NCI-H1694 treated with DMSO at 0.1 percent for 48 hours (cell line): Measurements from ENCODE around the gene ANXA3.

ENCODE experiments used
- DNase-seq: peaks from one replicate; lab custom pipeline; 2025; lab: John Stamatoyannopoulos, UW

ANXA3 gene

DNA sequence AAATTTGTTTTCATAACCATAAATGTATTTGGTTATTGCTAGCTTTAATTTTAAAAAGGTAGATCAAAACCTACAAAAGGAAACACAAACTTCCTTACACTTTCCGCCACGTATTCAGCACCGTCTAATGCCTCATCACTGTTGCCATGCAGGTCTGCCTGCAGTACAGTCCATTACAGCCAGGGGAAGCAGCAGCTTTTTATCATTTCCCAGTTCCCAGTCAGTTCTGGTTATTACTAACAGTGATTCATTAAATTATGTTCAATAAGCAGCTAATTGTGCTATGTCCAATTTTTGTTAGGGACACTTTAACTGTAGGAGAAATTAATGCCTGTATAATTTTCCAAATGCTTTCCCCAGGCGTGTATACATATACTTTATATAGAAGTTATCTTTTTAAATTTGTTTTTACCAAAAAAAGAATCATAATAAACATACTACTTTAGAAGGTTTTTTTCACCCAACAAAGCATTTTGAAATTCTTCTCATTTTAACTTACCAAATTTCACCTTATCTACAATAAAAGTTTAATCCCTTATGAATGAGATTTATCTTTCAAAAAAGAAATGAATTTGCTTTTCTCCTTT lies 93.3 kb downstream of the ANXA3 start:
- no peak for DNase-seq

DNA sequence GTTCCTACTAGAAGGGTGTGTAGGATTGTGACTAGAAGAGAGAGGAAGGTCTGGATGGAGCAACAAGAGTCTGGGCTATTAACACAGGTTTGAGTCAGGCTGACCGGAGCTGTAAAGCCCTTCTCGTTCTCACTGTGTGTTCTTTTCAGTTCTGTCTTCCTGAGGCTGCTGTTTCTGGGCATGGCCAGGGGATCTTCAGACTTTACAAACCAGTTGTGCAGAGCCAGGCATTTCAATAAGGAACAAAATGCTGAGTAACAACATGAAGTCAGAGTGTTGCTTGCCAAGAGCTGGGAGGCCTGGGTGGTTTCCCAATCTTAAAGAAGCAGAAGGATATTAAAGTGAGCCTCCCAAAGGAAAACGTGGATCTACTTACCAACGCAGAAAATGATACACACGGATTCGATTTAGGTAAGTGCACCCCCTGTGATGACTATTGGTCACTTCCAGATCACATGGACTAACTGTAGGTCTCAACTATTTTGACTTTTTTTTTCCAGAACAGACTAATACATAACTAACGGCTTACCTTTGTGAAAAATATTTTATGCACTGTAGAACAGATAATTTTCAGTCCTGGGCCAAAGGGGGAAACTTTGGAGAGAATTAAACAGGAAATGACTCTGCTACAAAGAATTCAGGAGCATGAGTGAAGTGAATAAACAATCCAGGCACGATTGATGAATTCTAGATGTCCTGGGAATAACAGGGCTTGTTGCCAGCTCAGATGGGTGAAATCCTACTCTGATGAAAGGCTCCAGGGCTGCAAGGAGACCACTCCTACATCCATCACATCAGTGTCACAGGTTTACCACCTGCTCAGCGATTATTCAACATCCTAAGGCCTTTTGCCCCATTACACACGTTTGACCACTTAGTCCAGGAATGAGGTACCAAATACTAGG lies 94.5 kb downstream of the ANXA3 start:
- no peak for DNase-seq

DNA sequence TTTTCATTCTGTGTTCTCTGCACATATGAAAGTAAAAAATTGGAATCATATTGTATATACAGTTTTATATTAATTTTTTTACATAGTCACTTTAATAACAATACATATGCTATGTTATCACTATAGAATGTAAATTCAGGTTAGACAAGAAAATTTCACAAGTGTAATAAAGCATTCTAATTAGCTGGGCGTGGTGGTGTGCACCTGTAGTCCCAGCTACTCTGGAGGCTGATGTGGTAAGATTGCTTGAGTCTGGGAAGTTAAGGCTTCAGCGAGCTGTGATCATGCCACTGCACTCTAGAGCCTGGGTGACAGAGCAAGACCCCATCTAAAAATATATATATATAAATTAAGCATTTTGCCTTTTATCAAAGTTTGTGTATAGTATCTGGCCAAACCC lies 95.7 kb downstream of the ANXA3 start:
- DNase-seq, result no peak

DNA sequence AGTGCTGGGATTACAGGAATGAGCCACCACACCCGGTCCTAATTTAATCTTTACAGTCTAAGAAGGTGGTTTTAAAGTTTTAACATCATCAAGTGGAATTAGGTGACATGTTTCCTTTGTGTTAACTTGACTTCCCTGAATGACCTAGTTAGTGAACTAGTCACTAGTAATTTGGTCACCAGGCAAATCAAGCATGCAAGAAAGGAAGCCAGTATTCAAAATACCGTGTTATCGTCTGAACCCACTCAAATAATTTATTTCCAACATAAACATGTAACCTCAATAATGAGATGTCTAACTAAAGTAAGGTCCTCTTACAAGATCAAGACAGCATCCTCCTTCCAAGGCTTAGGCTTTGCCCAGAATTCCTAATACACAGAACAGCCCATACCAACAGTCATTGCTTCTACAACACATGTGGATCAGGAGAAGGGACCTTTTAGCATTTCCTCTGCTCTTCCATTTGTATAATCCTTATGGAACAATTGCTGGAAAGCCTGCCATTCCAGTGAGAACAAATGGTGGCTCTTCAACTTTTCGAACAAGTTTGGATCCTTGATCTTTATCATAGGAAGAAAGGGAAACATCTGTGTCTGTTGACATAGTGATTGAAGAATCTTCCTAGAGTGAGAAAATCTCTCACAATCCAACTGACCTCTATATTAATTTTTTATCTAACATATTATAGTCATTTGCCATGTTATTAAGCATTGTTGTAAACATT lies 97.2 kb downstream of the ANXA3 start:
- DNase-seq, result no peak

DNA sequence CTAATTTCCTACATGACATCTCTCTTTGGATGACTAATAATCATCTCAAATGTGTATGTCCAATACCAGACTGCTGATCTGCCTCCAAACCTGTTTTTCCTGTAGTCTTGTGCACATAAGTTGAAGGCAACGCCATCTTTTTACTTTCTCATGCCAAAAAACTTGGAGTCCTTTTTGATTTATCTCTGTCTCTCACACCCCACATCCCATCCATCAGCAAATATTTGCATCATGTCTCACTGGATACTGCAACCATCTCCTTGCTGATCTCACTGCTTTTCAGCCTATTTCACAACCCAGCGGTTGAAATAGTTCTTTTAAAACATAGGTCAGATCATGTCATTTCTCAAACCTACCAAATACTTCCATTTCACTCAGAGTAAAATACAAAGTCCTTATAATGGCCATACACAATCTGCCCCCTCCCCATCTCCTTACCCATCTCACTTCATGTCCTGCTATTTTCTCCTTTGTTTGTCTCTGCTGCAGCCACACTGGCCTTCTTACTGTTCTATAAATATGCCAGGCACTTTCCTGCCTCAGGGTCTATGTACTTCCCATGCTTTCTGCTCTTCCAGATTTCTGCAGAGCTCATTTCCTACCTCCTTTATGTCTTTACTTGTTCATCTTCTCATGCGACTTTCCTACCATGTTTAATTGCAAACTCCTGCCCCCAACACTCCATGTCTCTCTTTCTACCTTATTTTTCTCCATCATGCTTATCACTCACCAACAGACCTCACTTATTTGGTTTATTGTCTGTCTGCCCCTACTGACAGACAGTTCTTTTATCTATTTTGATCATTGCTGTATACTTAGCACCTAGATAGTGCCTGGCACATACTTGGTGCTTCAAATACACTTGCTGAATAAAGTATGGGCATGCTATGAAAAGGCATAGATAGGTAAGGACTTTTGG lies 98.8 kb downstream of the ANXA3 start:
- no peak for DNase-seq

DNA sequence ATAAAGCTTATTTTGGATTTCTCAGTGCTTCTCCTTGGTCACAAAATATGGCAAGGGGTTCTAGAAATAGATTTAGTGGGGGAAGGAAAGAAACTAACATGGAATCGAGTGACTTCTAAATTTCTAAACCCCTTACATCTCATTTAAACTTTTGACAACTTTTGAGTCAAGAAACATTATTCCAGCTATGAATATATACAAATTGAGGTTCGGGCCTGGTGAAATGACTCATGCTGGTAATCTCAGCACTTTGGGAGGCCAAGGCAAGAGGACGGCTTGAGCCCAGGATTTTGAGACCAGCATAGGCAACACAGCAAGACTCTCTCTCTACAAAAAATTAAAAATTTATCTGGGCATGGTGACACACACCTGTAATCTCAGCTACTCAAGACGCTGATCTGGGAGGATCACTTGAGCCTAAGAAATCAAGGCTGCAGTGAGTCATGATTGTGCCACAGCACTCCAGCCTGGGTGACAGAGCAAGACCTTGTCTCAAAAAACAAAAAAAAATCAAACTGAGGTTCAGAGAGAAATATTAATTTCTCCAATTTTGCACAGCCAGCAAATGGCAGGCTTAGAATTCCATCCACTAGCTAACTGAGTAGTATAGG lies 99.8 kb downstream of the ANXA3 start:
- DNase-seq, result no peak

DNA sequence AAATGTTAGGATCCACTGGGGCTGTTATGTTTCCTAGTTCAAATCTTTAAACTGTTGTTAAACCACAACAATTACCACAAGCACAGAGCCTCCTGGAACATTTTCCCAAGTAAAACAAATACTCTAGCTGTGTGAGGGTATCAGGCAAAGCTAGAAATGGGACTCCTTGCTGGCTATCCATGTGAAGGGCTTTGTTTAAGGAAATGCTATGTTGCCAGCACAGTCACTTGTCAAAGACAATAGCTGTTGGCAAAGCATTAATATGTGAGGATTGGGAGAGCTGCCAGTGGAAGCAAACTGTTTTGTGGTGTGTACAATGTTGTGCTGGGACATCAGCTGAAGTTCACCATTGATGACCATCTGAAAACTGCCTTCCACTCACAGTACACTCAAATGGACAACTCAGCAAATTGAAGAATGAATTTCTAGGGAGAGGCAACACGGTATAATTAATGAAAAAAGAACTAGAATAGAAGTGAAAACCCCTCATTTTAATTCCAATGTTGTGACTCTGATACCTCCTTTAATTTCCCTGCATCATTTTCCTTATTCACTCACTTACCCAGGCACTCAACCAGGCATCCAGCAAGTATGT lies 100.8 kb downstream of the ANXA3 start:
- DNase-seq, result no peak

DNA sequence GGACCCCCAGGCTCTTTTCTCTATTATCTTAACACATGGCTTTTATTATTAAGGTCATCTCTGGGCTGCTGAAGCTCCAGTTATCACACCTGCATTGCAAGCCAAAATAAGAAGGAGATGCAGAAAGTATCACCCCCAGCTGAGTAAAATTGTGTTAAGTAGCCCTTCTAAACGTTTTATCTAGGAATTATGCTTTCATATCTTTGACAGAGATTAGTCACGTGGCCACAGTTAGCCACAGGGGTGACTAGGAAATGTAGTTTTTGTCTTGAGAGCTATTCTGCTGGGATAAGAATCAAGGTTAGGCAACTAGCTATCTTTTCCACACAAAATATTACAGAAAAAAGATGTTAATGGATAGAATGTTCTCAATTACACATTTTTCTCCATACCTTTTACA lies 102.1 kb downstream of the ANXA3 start:
- no peak for DNase-seq

DNA sequence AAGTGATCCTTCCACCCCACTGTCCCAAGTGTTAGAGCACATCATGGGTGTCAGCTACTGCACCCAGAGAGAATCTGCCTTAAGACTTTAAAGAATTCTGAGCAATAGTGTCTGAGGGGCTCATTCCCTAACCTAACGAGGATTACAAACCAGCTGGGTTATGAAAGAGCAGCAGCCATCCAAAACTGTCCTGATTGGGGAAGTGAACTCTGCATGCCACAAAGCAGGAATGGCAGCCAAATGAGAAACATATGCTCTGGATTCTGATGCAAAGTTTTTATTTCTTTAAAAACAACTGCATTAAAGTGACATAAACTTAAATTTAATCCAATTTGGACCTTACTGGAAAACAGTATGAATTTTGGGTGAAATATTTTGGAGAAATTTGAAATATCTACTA lies 103.2 kb downstream of the ANXA3 start:
- no peak for DNase-seq

DNA sequence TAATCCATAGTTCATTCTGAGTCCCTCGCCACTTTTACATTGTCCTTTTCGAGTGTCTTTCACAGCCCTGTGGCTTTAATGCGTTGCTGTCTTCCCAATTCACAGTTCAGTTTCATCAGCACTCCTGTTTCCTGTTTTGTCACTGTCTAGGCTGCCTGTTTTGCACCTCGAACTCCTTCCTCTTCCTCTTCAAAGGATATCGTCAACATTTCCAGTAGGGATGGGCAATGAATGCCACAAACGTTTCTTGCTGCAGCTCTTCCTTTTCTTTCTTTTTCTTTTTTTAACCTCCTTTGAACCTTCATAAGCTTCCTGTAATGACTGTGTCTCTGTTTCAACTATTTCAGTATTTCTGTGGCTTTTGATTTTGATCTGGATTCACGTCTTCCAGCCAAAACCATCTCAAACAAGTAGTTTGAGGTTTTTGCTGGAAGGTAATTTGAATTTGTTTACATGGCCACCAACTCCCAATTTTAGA lies 105.4 kb downstream of the ANXA3 start:
- no peak for DNase-seq

DNA sequence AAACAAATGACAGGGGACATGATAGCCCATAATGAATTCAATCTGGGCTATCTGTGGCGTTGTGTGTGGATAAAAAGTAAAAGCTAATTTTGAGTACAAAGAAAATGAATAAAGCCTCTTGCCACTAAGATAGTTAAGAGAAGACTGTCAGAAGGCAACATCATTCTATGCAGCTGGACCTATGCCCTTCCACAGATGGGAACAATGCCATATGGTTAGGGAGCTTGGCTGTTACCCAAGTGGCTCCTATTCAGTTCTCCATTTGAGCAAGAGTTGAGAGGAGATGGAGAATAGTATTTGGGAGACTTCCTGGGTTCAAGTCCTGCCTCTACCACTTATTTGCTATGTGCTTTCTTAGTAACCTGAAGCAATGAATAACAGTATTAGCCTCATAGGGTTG lies 107.7 kb downstream of the ANXA3 start:
- peak; percentile 19 for DNase-seq

DNA sequence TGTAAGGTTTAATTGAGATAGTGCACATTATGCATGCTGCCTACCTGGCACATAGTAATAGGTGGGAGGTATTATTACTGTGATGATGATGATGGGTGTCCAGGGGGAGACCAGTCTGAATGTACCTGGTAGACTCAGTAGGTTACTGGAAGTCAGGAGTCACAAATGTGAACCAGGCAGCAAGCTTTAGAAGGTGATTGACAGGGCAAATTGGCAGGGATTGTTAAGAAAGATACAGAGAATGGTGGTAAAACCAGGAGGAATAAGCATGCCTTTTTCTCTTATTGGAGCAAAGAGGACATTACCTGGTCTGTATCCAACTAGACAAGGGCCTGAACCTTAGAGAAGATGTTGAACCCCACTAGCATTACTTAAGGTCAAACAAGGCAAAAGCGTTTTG lies 108.1 kb downstream of the ANXA3 start:
- DNase-seq, result no peak
